GM21619 (cell line): ENCODE measurements around the gene SIK3.
A peak's percentile ranks its signal among the peaks of the same experiment; 100 is the strongest.

ENCODE experiments used
- ATAC-seq: cut with Tn5 transposase; IDR thresholded peaks from one replicate; pipeline ENCODE4 v1.9.1; 2021; ENCODE audit not compliant: unreplicated experiment

SIK3 gene

GRCh38 chr11:117011541-117011898 is 86.7 kb downstream of the SIK3 start:
- ATAC-seq: no peak

GRCh38 chr11:117010808-117011540 is 87.3 kb downstream of the SIK3 start:
- ATAC-seq: no peak

GRCh38 chr11:117009905-117010605 is 88.2 kb downstream of the SIK3 start:
- ATAC-seq: no peak

GRCh38 chr11:117005758-117006157 is 92.5 kb downstream of the SIK3 start:
- no peak for ATAC-seq

GRCh38 chr11:117002639-117003299 is 95.5 kb downstream of the SIK3 start:
- ATAC-seq: no peak

GRCh38 chr11:117000014-117000737 is 98.1 kb downstream of the SIK3 start:
- ATAC-seq: no peak

- no peak for ATAC-seq
These were observed 101.2 kb downstream of the SIK3 start for GRCh38 chr11:116997071-116997470.

GRCh38 chr11:116994195-116994594 is 104.0 kb downstream of the SIK3 start:
- ATAC-seq: no peak

GRCh38 chr11:116993599-116993998 is 104.6 kb downstream of the SIK3 start:
- ATAC-seq: no peak

- ATAC-seq: no peak
These were observed 106.7 kb downstream of the SIK3 start for GRCh38 chr11:116991491-116991890.

- ATAC-seq: no peak
These were observed 107.4 kb downstream of the SIK3 start for GRCh38 chr11:116990811-116991210.

- no peak for ATAC-seq
These were observed 108.2 kb downstream of the SIK3 start for GRCh38 chr11:116990061-116990473.

- no peak for ATAC-seq
These were observed 109.0 kb downstream of the SIK3 start for GRCh38 chr11:116989184-116989583.

GRCh38 chr11:116986521-116987105 is 111.6 kb downstream of the SIK3 start:
- no peak for ATAC-seq

- ATAC-seq: no peak
These were observed 113.6 kb downstream of the SIK3 start for GRCh38 chr11:116984589-116984988.

GRCh38 chr11:116984186-116984585 is 114.0 kb downstream of the SIK3 start:
- ATAC-seq: no peak

- ATAC-seq: no peak
These were observed 116.9 kb downstream of the SIK3 start for GRCh38 chr11:116981266-116981885.

- ATAC-seq: peak; percentile 96
These were observed 118.0 kb downstream of the SIK3 start for GRCh38 chr11:116980136-116980793.

- no peak for ATAC-seq
These were observed 121.2 kb downstream of the SIK3 start for GRCh38 chr11:116976941-116977570.

GRCh38 chr11:116975661-116976060 is 122.6 kb downstream of the SIK3 start:
- no peak for ATAC-seq
